T-helper 2 cell (primary cell): ENCODE data around the gene HJV.
"Not testable (repeated sequence)": the region's sequence is repeated elsewhere in the genome, so short reads cannot be mapped to it uniquely, and the experiment has no call there.

Experiments
- DNase-seq, 5 experiments: peaks; one replicate each; pipeline versions ENCODE4 v3.0.0 to v3.0.0-alpha.2; 2012 to 2022
- total RNA-seq, 2 donors: gene quantifications; one replicate each; lab custom pipeline; 2026; lab: John Stamatoyannopoulos, UW

Gene HJV
- 0 reads per million in 2 donors for total RNA-seq

GRCh38 chr1:146021622-146022402, at the start of gene HJV:
Gene HJV, minus strand, starts transcription at chr1:146021735. Its CDS starts 1,504 bp downstream, at chr1:146020231.
- no peak for DNase-seq

- not testable (repeated sequence) for DNase-seq
Observed at GRCh38 chr1:146059148-146059547, 37.6 kb upstream of the HJV start.

- DNase-seq, result peak; percentile 55 to 94 (median 75)
Observed at GRCh38 chr1:146051852-146052676, 30.5 kb upstream of the HJV start.

- no peak for DNase-seq
Observed at GRCh38 chr1:146051452-146051851, 29.9 kb upstream of the HJV start.

- not testable (repeated sequence) for DNase-seq
Observed at GRCh38 chr1:146050652-146050963, 29.1 kb upstream of the HJV start.

GRCh38 chr1:146049866-146050651, 28.5 kb upstream of the HJV start:
- not testable (repeated sequence) for DNase-seq

- no peak for DNase-seq
Observed at GRCh38 chr1:146049436-146049835, 27.9 kb upstream of the HJV start.

GRCh38 chr1:146048514-146049115, 27.1 kb upstream of the HJV start:
- peak in 1 of 5 experiments; percentile 35 for DNase-seq

GRCh38 chr1:146046664-146047063, 25.1 kb upstream of the HJV start:
- DNase-seq, result no peak

- DNase-seq, result no peak
Observed at GRCh38 chr1:146039844-146040194, 18.3 kb upstream of the HJV start.

- peak in 4 of 5 experiments; percentile 60 to 74 (median 70) for DNase-seq
Observed at GRCh38 chr1:146036965-146037646, 15.6 kb upstream of the HJV start.

GRCh38 chr1:146036241-146036964, 14.9 kb upstream of the HJV start:
- no peak for DNase-seq

GRCh38 chr1:146035048-146035423, 13.5 kb upstream of the HJV start:
- no peak for DNase-seq

GRCh38 chr1:146032631-146033219, 11.2 kb upstream of the HJV start:
- DNase-seq, result peak in 1 of 5 experiments; percentile 57

- DNase-seq, result no peak
Observed at GRCh38 chr1:146031476-146031875, 9.9 kb upstream of the HJV start.

GRCh38 chr1:146029117-146029516, 7.6 kb upstream of the HJV start:
- no peak for DNase-seq

- DNase-seq, result not testable (repeated sequence)
Observed at GRCh38 chr1:146026650-146027049, 5.1 kb upstream of the HJV start.

GRCh38 chr1:146025787-146026495, 4.4 kb upstream of the HJV start:
- not testable (repeated sequence) for DNase-seq

- no peak for DNase-seq
Observed at GRCh38 chr1:146022403-146023127, 1.0 kb upstream of the HJV start.

- DNase-seq, result no peak
Observed at GRCh38 chr1:146021050-146021445, 487 bp downstream of the HJV start.
